ENCODE measurements around the gene MERTK.
A peak's percentile ranks its signal among the peaks of the same experiment; 100 is the strongest.
"Not testable (repeated sequence)": the region's sequence is repeated elsewhere in the genome, so short reads cannot be mapped to it uniquely, and the experiment has no call there.

MERTK gene

GRCh38 chr2:112048887-112049286, 150.5 kb downstream of the MERTK start:
- DNase-seq: peak; percentile 37

- no peak for DNase-seq
These were observed 151.9 kb downstream of the MERTK start for GRCh38 chr2:112050316-112050715.

GRCh38 chr2:112053917-112054846, 155.8 kb downstream of the MERTK start:
- peak; percentile 93 for DNase-seq

GRCh38 chr2:112054847-112055729, 156.7 kb downstream of the MERTK start, which contains the start of gene TMEM87B:
TSS of gene TMEM87B (plus strand) at chr2:112055269. CDS start at chr2:112055592, 323 bp downstream.
- DNase-seq: peak; percentile 88

GRCh38 chr2:112055730-112056625, 157.6 kb downstream of the MERTK start:
- DNase-seq: peak; percentile 7

- no peak for DNase-seq
These were observed 158.2 kb downstream of the MERTK start for GRCh38 chr2:112056626-112056987.

- no peak for DNase-seq
These were observed 161.3 kb downstream of the MERTK start for GRCh38 chr2:112059671-112060070.

GRCh38 chr2:112061299-112061698, 162.9 kb downstream of the MERTK start:
- no peak for DNase-seq

GRCh38 chr2:112061840-112062239, 163.4 kb downstream of the MERTK start:
- DNase-seq: no peak

- no peak for DNase-seq
These were observed 164.5 kb downstream of the MERTK start for GRCh38 chr2:112062894-112063293.

GRCh38 chr2:112065486-112065885, 167.1 kb downstream of the MERTK start:
- no peak for DNase-seq

GRCh38 chr2:112065966-112066365, 167.6 kb downstream of the MERTK start:
- DNase-seq: no peak

GRCh38 chr2:112069794-112070193, 171.4 kb downstream of the MERTK start:
- not testable (repeated sequence) for DNase-seq

GRCh38 chr2:112073875-112074274, 175.5 kb downstream of the MERTK start:
- DNase-seq: no peak

GRCh38 chr2:112074506-112074905, 176.1 kb downstream of the MERTK start:
- DNase-seq: no peak

GRCh38 chr2:112075490-112076260, 177.3 kb downstream of the MERTK start:
- no peak for DNase-seq

GRCh38 chr2:112077814-112078213, 179.4 kb downstream of the MERTK start:
- no peak for DNase-seq
